Loucy (cell line): ENCODE measurements around the gene KDM3A.

Experiments
- H2AFZ ChIP-seq: fragments of 200-600 bp; sonication (generic); 2 replicates; pipeline ENCODE4 v1.6.0; 2016; ENCODE audit warnings: antibody characterized with exemption, mild to moderate bottlenecking, low read length, moderate library complexity
- H3F3A ChIP-seq: fragments of 200-600 bp; 2 replicates; pipeline ENCODE4 v1.6.0; 2016; ENCODE audit warnings: antibody characterized with exemption, low read depth, mild to moderate bottlenecking
- H3K27me3 ChIP-seq: fragments of 200-600 bp; sonication (generic); 2 replicates; pipeline ENCODE4 v1.6.1; 2014; ENCODE audit warnings: low read length, mild to moderate bottlenecking; ENCODE audit not compliant: insufficient read depth, poor library complexity, severe bottlenecking
- H3K36me3 ChIP-seq: fragments of 200-600 bp; sonication (generic); 2 replicates; pipeline ENCODE4 v1.6.1; 2016; ENCODE audit warnings: low read length; ENCODE audit not compliant: insufficient read depth
- H3K4me1 ChIP-seq: fragments of 200-600 bp; sonication (generic); 2 replicates; pipeline ENCODE4 v1.5.1; 2014; ENCODE audit warnings: low read length, mild to moderate bottlenecking; ENCODE audit not compliant: insufficient read depth, poor library complexity, severe bottlenecking
- H3K4me2 ChIP-seq: fragments of 200-600 bp; sonication (generic); 2 replicates; pipeline ENCODE4 v1.6.0; 2014; ENCODE audit warnings: antibody characterized with exemption, low read length, low read depth, mild to moderate bottlenecking; ENCODE audit not compliant: poor library complexity, severe bottlenecking
- H3K4me3 ChIP-seq: fragments of 200-600 bp; sonication (generic); 2 replicates; pipeline ENCODE4 v1.5.1; 2014; ENCODE audit warnings: low read length, mild to moderate bottlenecking, mixed read lengths; ENCODE audit not compliant: poor library complexity, severe bottlenecking
- H3K79me2 ChIP-seq: fragments of 200-600 bp; sonication (generic); 2 replicates; pipeline ENCODE4 v1.6.1; 2014; ENCODE audit warnings: low read length; ENCODE audit not compliant: insufficient read depth
- H3K9ac ChIP-seq: fragments of 200-600 bp; sonication (generic); 2 replicates; pipeline ENCODE4 v1.6.0; 2014; ENCODE audit warnings: mild to moderate bottlenecking, low read depth, low read length, moderate library complexity; ENCODE audit not compliant: poor library complexity, severe bottlenecking
- H3K9me2 ChIP-seq: fragments of 200-600 bp; sonication (generic); replicated peaks from 2 replicates; pipeline ENCODE4 v1.6.1; 2016; ENCODE audit warnings: low read depth, low read length, mixed read lengths
- H3K9me3 ChIP-seq: fragments of 200-600 bp; sonication (generic); 2 replicates; pipeline ENCODE4 v1.6.1; 2014; ENCODE audit warnings: mild to moderate bottlenecking, antibody characterized with exemption, low read length, low read depth; ENCODE audit not compliant: insufficient read depth
- H4K20me1 ChIP-seq: fragments of 200-600 bp; sonication (generic); 2 replicates; pipeline ENCODE4 v1.6.0; 2014; ENCODE audit warnings: antibody characterized with exemption, low read length, mild to moderate bottlenecking; ENCODE audit not compliant: insufficient read depth, poor library complexity, severe bottlenecking
- CTCF ChIP-seq: fragments of 200-600 bp; sonication (generic); conservative IDR thresholded peaks from 2 replicates; pipeline ENCODE4 v1.5.1; 2014; ENCODE audit warnings: mild to moderate bottlenecking, antibody characterized with exemption, low read length
- EZH2phosphoT487 ChIP-seq: fragments of 200-600 bp; IDR thresholded peaks from 2 replicates; pipeline ENCODE4 v1.6.1; 2018; ENCODE audit warnings: antibody characterized with exemption, mild to moderate bottlenecking, moderate library complexity, borderline replicate concordance

The KDM3A gene

GRCh38 chr2:86414996-86415395 is 26.2 kb upstream of the KDM3A start:
- no peak for TF ChIP-seq CTCF
- no peak for TF ChIP-seq EZH2phosphoT487
- Histone ChIP-seq H3K36me3 (no peaks in the 10 kb centered on the region), H3K9ac (no peak overlapping the region), H3K4me2 (no peak overlapping the region), H3K9me3 (no peaks in the 10 kb centered on the region), H3K27me3 (peaks cover 21% of the 10 kb centered on the region), H3K79me2 (no peaks in the 10 kb centered on the region), H3K4me1 (no peaks in the 10 kb centered on the region), H3F3A (no peaks in the 10 kb centered on the region), H4K20me1 (no peaks in the 10 kb centered on the region), H3K9me2 (no peaks in the 10 kb centered on the region), H3K4me3 (no peak overlapping the region), H2AFZ (no peak overlapping the region)

- no peaks in the 10 kb centered on the region for H3K4me1 ChIP-seq
- H3K27me3 ChIP-seq: peaks cover 33% of the 10 kb centered on the region
- H3K4me3 ChIP-seq: no peak overlapping the region
- H4K20me1 ChIP-seq: no peaks in the 10 kb centered on the region
- no peaks in the 10 kb centered on the region for H3F3A ChIP-seq
- no peaks in the 10 kb centered on the region for H3K79me2 ChIP-seq
- TF ChIP-seq EZH2phosphoT487 (no peak), CTCF (no peak)
- no peak overlapping the region for H3K9ac ChIP-seq
- H3K9me3 ChIP-seq: no peaks in the 10 kb centered on the region
- H2AFZ ChIP-seq: no peak overlapping the region
- H3K4me2 ChIP-seq: no peak overlapping the region
- no peaks in the 10 kb centered on the region for H3K9me2 ChIP-seq
- H3K36me3 ChIP-seq: no peaks in the 10 kb centered on the region
Measured at GRCh38 chr2:86416146-86416545, 25.0 kb upstream of the KDM3A start.

DNA sequence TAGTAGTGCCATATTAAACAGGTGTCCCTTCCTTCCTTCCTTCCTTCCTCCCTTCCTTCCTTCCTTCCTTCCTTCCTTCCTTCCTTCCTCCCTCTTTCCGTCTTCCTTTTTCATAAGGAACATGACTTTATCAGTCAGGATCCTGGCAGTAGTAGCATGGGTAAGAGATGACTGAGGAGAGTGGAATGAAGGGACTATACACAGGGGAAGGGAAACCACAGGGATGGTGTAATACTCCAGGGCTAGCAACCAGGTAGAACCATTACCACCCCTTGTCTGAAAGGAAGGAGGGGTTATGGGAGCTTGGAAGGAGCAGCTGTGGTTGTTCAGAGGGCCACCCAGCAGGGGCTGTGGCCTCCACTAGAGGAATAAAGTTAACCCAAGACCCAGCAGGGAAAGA is 23.2 kb upstream of the KDM3A start:
- no peak overlapping the region for H3K4me2 ChIP-seq
- TF ChIP-seq CTCF: no peak
- TF ChIP-seq EZH2phosphoT487: no peak
- H4K20me1 ChIP-seq: no peaks in the 10 kb centered on the region
- H3K27me3 ChIP-seq: peaks cover 48% of the 10 kb centered on the region
- no peaks in the 10 kb centered on the region for H3K79me2 ChIP-seq
- no peak overlapping the region for H3K4me3 ChIP-seq
- H3K9ac ChIP-seq: no peak overlapping the region
- H2AFZ ChIP-seq: no peak overlapping the region
- no peaks in the 10 kb centered on the region for H3K9me3 ChIP-seq
- no peaks in the 10 kb centered on the region for H3K36me3 ChIP-seq
- H3K4me1 ChIP-seq: no peaks in the 10 kb centered on the region
- H3F3A ChIP-seq: no peaks in the 10 kb centered on the region
- no peaks in the 10 kb centered on the region for H3K9me2 ChIP-seq
